Measurements from ENCODE around the gene CHD5. TPM values are rescaled to one million over a fixed set of nuclear protein-coding genes. Genes with fewer than 3 reads are reported as not detected.

CHD5 gene
- total RNA-seq, 1 donor = under 0.01 TPM

GRCh38 chr1:6103854-6104530 lies 76.1 kb downstream of the CHD5 start:
- Histone ChIP-seq H3K27me3 (ENCODE audit: insufficient read depth, low read length) (no peaks in the 10 kb centered on the region), H3K4me3 (ENCODE audit: low read length) (no peak overlapping the region), H3K9me3 (ENCODE audit: low read depth, low read length) (no peaks in the 10 kb centered on the region), H3K4me1 (ENCODE audit: insufficient read depth, low read length) (no peaks in the 10 kb centered on the region)

DNA sequence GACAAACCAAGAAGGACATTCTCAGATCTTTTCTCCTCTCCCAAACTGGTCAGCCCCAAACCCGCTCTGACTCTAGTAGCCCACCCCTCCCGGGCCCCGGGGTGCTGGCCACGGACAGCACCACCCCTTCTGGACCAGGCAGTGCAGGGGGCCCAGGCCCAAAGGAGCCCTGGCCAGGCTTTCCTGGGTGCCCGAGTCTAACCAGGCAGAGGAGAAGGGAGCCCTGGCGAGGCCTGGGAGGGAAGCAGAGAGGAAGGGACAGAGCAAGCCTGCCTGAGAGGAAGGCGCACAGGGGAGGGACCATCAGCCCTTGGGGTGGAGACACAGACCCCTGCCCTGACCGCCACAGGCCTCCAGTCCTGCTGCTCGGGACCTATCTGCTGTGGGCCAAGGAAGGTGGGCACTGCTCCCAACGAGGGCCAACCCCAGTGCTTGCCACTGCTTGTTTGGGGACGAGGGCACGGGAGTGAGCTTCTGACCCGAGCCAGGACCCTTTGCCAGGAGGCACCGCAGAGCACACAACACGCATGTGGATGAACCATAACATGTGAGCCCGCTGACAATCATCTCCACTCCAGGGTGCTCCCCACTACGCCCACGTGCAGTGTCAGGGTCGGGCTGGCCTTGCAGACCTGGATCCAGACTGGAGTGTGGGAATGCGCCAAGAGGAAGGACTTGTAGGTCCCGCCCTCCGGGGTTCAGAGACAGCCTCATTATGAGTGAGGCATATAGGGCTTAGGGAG lies 76.8 kb downstream of the CHD5 start:
- Histone ChIP-seq H3K9me3 (ENCODE audit: low read depth, low read length) (no peaks in the 10 kb centered on the region), H3K4me1 (ENCODE audit: insufficient read depth, low read length) (no peaks in the 10 kb centered on the region), H3K27me3 (ENCODE audit: insufficient read depth, low read length) (no peaks in the 10 kb centered on the region), H3K4me3 (ENCODE audit: low read length) (no peak overlapping the region)

- H3K4me1 ChIP-seq (ENCODE audit: insufficient read depth, low read length) = no peaks in the 10 kb centered on the region
- H3K9me3 ChIP-seq (ENCODE audit: low read depth, low read length) = no peaks in the 10 kb centered on the region
These were observed 77.6 kb downstream of the CHD5 start for GRCh38 chr1:6102532-6102845.

DNA sequence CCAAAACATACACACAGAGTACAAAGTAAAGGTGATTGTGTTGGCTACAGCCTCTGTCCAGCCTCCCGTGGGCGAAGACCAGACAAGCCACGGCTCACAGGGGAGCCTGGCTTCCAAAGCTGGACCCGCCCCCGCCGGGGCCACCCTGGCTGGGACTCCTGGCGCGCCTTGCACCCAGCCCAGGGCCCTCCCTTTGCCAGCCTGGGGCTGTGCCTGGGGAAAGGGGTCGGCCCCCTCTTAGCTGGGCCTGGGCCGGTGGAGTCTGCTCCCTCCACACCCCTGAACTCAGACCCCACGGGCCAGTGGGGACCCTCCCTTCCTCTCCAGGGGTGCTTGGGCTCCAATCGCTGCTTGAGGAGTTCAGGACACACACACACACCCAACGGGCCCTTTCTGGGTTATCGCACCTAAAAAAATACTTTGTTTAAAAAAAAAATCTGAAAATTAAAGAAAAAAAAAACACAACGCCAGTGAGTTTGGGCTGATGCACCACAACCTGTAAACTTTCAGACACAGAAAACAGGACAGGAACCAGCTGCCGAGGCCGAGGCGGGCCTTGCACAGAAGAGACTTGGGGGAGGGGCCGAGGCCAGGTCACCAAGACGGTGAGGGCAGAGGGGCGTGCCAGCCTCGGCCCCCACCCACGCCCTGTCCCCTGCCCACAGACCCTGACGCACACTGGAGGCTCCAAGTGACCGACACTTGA lies 78.1 kb downstream of the CHD5 start:
- no peak overlapping the region for H3K4me3 ChIP-seq (ENCODE audit: low read length)
- H3K9me3 ChIP-seq (ENCODE audit: low read depth, low read length) = no peaks in the 10 kb centered on the region
- H3K27me3 ChIP-seq (ENCODE audit: insufficient read depth, low read length) = no peaks in the 10 kb centered on the region
- H3K4me1 ChIP-seq (ENCODE audit: insufficient read depth, low read length) = no peaks in the 10 kb centered on the region

More at GRCh38 chr1:6102532-6102845, 77.6 kb downstream of the CHD5 start:
- H3K4me3 ChIP-seq (ENCODE audit: low read length) = no peak overlapping the region
- H3K27me3 ChIP-seq (ENCODE audit: insufficient read depth, low read length) = no peaks in the 10 kb centered on the region

DNA sequence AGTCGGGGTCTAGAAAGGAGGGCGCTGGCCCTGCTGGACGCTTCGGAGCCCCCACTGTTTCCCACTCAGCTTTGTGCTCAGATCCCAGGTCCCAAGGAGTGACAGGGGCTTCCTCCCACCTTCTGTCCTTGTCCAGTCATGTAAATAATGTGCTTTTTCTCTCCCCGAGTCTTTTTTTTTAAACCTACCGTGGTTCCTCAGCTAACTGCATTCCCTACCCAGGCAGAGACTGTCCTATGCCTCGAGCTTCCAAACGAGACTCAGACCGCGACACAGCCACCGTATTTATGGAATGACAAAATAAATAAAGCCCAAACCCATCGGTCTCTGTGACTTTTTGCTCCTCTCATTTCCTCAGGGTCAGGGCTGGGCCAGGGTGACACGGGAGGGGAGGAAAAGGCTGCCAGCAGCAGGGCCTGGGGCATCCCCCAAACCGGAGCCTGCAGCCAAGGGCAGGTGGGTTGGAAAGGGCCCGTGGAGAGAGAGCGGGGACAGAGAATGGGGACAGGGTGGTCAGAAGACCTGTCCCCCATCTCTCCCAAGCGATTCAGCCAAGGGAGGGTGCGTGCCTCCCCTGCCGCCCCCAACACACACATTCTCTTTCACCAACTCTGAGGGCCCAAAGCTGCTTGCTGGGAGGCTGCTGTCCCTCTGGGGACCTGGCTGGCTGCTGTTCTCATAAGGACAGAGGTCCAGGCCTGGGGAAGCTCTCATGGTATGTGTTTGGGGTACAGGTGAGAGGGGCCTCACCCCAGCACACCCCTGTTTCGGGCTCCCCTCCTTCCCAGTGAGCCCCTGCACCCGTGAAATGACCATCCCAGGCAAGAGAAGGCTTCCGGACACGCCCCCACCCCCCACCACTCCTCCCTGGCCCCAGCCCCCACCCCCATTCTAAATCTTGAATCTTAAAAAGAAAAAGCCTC lies 79.0 kb downstream of the CHD5 start:
- Histone ChIP-seq H3K4me1 (ENCODE audit: insufficient read depth, low read length) (no peaks in the 10 kb centered on the region), H3K9me3 (ENCODE audit: low read depth, low read length) (no peaks in the 10 kb centered on the region), H3K27me3 (ENCODE audit: insufficient read depth, low read length) (no peaks in the 10 kb centered on the region), H3K4me3 (ENCODE audit: low read length) (no peak overlapping the region)

DNA sequence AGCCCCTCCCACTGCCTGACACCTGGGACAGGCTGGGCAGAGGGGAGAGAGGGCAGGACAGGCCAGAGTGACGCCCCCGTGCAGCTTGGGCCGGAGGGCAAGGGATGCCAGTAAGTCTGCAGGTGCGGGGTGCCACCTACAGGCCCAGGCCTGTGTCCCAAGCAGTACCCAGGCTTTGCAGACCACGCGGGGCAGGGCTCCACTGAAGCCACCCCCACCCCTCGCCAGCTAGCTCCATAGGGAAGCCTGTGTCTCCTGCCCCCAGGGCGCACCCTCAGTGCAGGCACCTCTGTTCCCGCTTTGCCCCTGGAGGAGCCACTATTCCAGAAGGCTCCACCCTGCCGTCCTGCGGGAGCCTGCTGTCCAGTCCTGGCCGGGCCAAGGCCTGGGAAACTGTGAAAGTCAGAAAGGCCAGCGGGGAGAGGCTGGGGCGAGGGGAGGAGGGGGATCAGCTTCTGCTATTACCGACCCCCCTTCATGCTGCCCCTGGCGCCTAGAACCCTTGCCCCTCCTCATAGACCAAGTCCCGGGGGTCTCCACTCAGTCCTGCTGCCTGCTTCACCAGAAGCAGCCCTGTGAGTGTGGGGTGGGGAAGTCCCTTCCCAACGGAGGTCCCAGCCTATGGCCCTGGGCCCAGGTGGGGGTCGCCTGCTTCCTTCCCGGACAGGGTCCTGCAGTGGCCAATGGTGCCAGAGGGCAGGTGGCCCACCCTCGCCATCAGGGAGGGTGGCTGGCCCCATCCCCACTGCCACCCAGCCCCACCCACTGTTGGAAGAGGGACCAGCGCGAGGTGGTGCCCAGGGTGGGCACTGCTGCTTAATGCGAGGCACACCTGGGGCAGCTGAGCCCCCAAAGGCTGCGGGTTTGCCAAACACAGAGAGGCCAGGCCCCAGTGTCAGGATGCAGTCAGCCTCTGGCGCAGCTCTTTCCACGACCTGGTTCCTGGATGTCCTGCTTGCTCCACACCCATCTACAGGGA lies 80.0 kb downstream of the CHD5 start:
- Histone ChIP-seq H3K4me1 (ENCODE audit: insufficient read depth, low read length) (no peaks in the 10 kb centered on the region), H3K9me3 (ENCODE audit: low read depth, low read length) (no peaks in the 10 kb centered on the region), H3K27me3 (ENCODE audit: insufficient read depth, low read length) (no peaks in the 10 kb centered on the region), H3K4me3 (ENCODE audit: low read length) (no peak overlapping the region)

DNA sequence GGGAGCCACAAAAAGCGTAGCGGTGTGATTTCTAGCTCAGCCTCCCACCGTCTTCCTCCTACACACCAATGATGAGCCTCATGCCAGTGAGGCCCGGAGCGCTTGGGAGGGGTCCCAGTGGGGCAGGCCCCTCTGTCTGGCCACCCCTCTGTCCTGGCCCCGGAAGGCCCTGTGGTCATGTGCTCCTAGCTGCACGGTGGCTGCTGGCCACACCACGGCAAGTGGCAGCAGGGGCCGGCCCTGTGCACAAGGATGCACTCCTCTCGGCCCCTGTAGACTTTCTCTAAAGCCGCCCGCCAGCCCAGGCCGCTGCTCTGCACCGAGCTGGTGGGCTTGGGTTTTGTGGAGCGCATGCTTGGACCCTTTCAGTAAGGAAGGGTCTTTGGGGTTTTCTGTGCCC lies 80.8 kb downstream of the CHD5 start:
- Histone ChIP-seq H3K27me3 (ENCODE audit: insufficient read depth, low read length) (no peaks in the 10 kb centered on the region), H3K4me3 (ENCODE audit: low read length) (no peak overlapping the region), H3K9me3 (ENCODE audit: low read depth, low read length) (no peaks in the 10 kb centered on the region), H3K4me1 (ENCODE audit: insufficient read depth, low read length) (no peaks in the 10 kb centered on the region)

DNA sequence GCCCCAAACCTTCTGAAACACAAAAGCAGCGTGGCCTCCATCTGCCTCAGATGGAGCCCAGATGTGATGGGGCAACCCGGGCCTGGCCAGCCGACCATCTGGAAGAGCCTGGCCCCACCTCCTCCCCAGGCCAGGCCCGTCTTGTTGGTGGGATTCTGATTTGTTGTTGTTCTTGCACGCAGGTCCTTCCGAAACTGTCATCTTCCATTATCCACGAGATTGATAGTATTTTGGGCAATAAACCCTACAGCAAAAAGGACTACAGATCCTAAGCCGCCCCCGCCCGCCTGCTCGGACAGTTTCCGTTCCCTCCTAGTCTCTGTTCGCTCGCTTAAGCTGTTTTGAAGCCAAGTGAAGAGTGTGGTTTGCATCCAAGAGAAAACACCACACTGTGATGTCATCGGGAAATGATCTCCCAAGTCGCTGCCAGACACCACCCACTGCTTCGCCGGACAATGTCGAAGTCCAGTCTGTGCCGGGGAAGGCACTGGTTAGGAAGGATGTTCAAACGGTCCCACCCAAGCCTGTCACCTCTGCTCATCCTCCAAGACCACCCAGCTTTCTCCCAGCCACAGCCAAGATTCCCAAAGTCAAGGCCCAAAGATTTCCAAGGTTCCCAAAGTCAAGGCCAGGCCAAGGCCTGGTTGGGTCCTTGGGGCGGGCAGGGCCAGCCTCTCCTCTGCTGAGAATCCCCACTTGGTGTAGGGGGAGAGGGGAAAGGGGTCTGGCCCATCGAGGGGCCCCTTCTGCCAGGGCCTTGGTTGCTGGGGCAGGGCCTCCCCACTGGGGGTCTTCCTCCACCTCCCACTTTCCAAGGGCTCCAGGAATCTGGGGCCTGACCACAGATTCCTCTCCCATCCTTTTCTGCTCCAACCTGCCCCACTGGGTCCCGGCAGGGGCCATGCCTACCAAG lies 81.6 kb downstream of the CHD5 start:
- Histone ChIP-seq H3K27me3 (ENCODE audit: insufficient read depth, low read length) (no peaks in the 10 kb centered on the region), H3K4me3 (ENCODE audit: low read length) (no peak overlapping the region), H3K4me1 (ENCODE audit: insufficient read depth, low read length) (no peaks in the 10 kb centered on the region), H3K9me3 (ENCODE audit: low read depth, low read length) (no peaks in the 10 kb centered on the region)

DNA sequence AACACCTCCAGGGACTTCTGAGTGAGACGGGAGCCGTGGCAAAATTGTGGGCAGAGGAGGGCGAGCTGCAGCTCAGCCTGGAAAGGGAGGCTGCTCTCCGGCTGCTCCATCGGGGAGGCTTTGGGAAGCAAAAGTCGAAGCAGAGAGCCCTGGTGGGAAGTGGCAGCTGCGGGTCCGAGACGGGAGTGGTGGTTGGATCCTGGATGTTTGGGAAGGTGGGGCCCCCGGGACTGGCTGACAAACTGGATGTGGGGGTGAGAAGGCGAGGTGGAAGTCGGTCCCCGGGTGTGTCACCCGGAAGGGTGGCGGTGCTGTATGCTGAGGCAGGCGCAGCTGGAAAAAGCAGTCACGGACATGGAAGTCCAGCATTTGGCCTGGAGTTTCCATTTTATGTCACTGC lies 82.3 kb downstream of the CHD5 start:
- no peaks in the 10 kb centered on the region for H3K27me3 ChIP-seq (ENCODE audit: insufficient read depth, low read length)
- H3K4me3 ChIP-seq (ENCODE audit: low read length) = no peak overlapping the region
- H3K9me3 ChIP-seq (ENCODE audit: low read depth, low read length) = no peaks in the 10 kb centered on the region
- no peaks in the 10 kb centered on the region for H3K4me1 ChIP-seq (ENCODE audit: insufficient read depth, low read length)

GRCh38 chr1:6097117-6097595 lies 83.0 kb downstream of the CHD5 start:
- Histone ChIP-seq H3K9me3 (ENCODE audit: low read depth, low read length) (no peaks in the 10 kb centered on the region), H3K27me3 (ENCODE audit: insufficient read depth, low read length) (no peaks in the 10 kb centered on the region), H3K4me3 (ENCODE audit: low read length) (no peak overlapping the region), H3K4me1 (ENCODE audit: insufficient read depth, low read length) (no peaks in the 10 kb centered on the region)

GRCh38 chr1:6096243-6097116 lies 83.6 kb downstream of the CHD5 start:
- Histone ChIP-seq H3K4me3 (ENCODE audit: low read length) (no peak overlapping the region), H3K27me3 (ENCODE audit: insufficient read depth, low read length) (no peaks in the 10 kb centered on the region), H3K9me3 (ENCODE audit: low read depth, low read length) (no peaks in the 10 kb centered on the region), H3K4me1 (ENCODE audit: insufficient read depth, low read length) (no peaks in the 10 kb centered on the region)

GRCh38 chr1:6095511-6096242 lies 84.4 kb downstream of the CHD5 start:
- no peaks in the 10 kb centered on the region for H3K27me3 ChIP-seq (ENCODE audit: insufficient read depth, low read length)
- no peak overlapping the region for H3K4me3 ChIP-seq (ENCODE audit: low read length)
- H3K9me3 ChIP-seq (ENCODE audit: low read depth, low read length) = no peaks in the 10 kb centered on the region
- no peaks in the 10 kb centered on the region for H3K4me1 ChIP-seq (ENCODE audit: insufficient read depth, low read length)
